ENCODE measurements around the gene WDR72.

- TF ChIP-seq CTCF (IDR thresholded peaks at IDR 0.05) (no peak), POLR2A (IDR thresholded peaks at IDR 0.05) (no peak)
Observed at GRCh38 chr15:53721334-53722087, 38.0 kb downstream of the WDR72 start.

All from right lobe of liver (tissue), 4 donors.